ENCODE measurements around the gene GNB3. TPM values are rescaled to one million over a fixed set of nuclear protein-coding genes. Genes with fewer than 3 reads are reported as not detected.

Gene GNB3
- total RNA-seq, 1 experiment from 2014 or later = 5.1 TPM

GRCh38 chr12:6823182-6824084 lies 17.3 kb upstream of the GNB3 start:
- DNase-seq (ENCODE audit: low spot score) = no peak

- DNase-seq (ENCODE audit: low spot score) = no peak
Observed at GRCh38 chr12:6824085-6824775, 16.5 kb upstream of the GNB3 start.

GRCh38 chr12:6824901-6825381 lies 15.8 kb upstream of the GNB3 start:
- no peak for DNase-seq (ENCODE audit: low spot score)

- DNase-seq (ENCODE audit: low spot score) = peak; percentile 52
Observed at GRCh38 chr12:6825398-6826124, 15.2 kb upstream of the GNB3 start.

- no peak for DNase-seq (ENCODE audit: low spot score)
Observed at GRCh38 chr12:6826125-6826733, 14.5 kb upstream of the GNB3 start.

- no peak for DNase-seq (ENCODE audit: low spot score)
Observed at GRCh38 chr12:6826734-6827436, 13.8 kb upstream of the GNB3 start.

- peak; percentile 45 for DNase-seq (ENCODE audit: low spot score)
Observed at GRCh38 chr12:6827437-6827911, 13.3 kb upstream of the GNB3 start.

- DNase-seq (ENCODE audit: low spot score) = peak; percentile 30
Observed at GRCh38 chr12:6827982-6828780, 12.5 kb upstream of the GNB3 start, which contains the start of gene P3H3. P3H3 (plus strand) TSS chr12:6828407; CDS start chr12:6828441, 34 bp downstream.

- no peak for DNase-seq (ENCODE audit: low spot score)
Observed at GRCh38 chr12:6828781-6829535, 11.8 kb upstream of the GNB3 start.

- DNase-seq (ENCODE audit: low spot score) = no peak
Observed at GRCh38 chr12:6829536-6830220, 11.0 kb upstream of the GNB3 start.

GRCh38 chr12:6830286-6830890 lies 10.3 kb upstream of the GNB3 start:
- DNase-seq (ENCODE audit: low spot score) = no peak

- no peak for DNase-seq (ENCODE audit: low spot score)
Observed at GRCh38 chr12:6830999-6831398, 9.7 kb upstream of the GNB3 start.

GRCh38 chr12:6831450-6831995 lies 9.2 kb upstream of the GNB3 start:
- DNase-seq (ENCODE audit: low spot score) = no peak

GRCh38 chr12:6832125-6832524 lies 8.6 kb upstream of the GNB3 start:
- no peak for DNase-seq (ENCODE audit: low spot score)

GRCh38 chr12:6833189-6833890 lies 7.4 kb upstream of the GNB3 start:
- no peak for DNase-seq (ENCODE audit: low spot score)

GRCh38 chr12:6834254-6834653 lies 6.5 kb upstream of the GNB3 start:
- DNase-seq (ENCODE audit: low spot score) = no peak

GRCh38 chr12:6834873-6835272 lies 5.9 kb upstream of the GNB3 start:
- no peak for DNase-seq (ENCODE audit: low spot score)

Measured in A172 (cell line).